HCT116 (cell line): ENCODE results near the gene SLC16A10.

Experiments used
- CEBPB ChIP-seq: IDR thresholded peaks from 2 replicates; pipeline ENCODE4 v1.6.1; 2012; ENCODE audit warnings: low read depth
- EZH2phosphoT487 ChIP-seq: fragments of 200-600 bp; IDR thresholded peaks from 2 replicates; pipeline ENCODE4 v1.6.1; 2018; ENCODE audit warnings: antibody characterized with exemption, borderline replicate concordance
- FOSL1 ChIP-seq: IDR thresholded peaks from 2 replicates; pipeline ENCODE4 v1.6.1; 2012; ENCODE audit warnings: low read depth
- POLR2A ChIP-seq: IDR thresholded peaks from 2 replicates; pipeline ENCODE4 v1.7.0; 2011; ENCODE audit warnings: borderline replicate concordance; ENCODE audit not compliant: insufficient read depth, insufficient read length; ENCODE audit errors: extremely low read depth
- POLR2AphosphoS5 ChIP-seq: IDR thresholded peaks from 2 replicates; pipeline ENCODE4 v1.6.1; 2011; ENCODE audit warnings: mild to moderate bottlenecking, low read depth, low read length, moderate library complexity
- RAD21 ChIP-seq: IDR thresholded peaks from 2 replicates; pipeline ENCODE4 v1.6.1; 2012; ENCODE audit warnings: low read depth, mild to moderate bottlenecking
- TF ChIP-seq, protein P1 (sequence below), 3 experiments: fragments of 200-600 bp in 1 of 3; sonication (generic) in 1 of 3; IDR thresholded peaks in 2 of 3; conservative IDR thresholded peaks in 1 of 3; 2 replicates each; pipeline ENCODE4 v1.5.1; 2012 to 2017; ENCODE audit warnings: low read depth in 2 of 3, low read length in 2 of 3, antibody characterized with exemption in 1 of 3, borderline replicate concordance in 1 of 3, control low read depth in 1 of 3, mild to moderate bottlenecking in 1 of 3, mixed read lengths in 1 of 3, mixed run types in 1 of 3, moderate library complexity in 1 of 3; ENCODE audit not compliant: insufficient read depth in 1 of 3
- TF ChIP-seq, protein P2 (sequence below): IDR thresholded peaks from 2 replicates; pipeline ENCODE4 v1.6.1; 2012; ENCODE audit warnings: low read depth

DNA sequence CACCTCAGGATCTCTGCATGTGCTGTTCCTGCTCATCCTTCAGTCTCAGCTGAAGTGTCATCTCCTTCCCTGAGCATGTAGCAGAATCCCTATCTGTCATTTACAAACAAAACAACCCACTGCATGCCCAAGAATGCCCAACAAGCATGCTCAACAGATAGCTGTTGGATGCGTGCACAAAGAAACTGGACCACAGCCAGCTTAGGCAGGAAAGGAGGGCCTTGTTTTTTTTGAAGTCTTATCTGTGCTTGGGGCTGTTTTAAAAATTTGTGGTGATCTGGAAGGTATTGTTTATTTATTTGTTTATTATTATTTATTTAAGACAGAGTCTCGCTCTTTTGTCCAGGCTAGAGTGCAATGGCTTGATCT is 18.5 kb upstream of the SLC16A10 start:
- TF ChIP-seq POLR2AphosphoS5 (no peak), FOSL1 (no peak), RAD21 (no peak), POLR2A (no peak), EZH2phosphoT487 (no peak), CEBPB (no peak)
- TF ChIP-seq, protein P1, sequence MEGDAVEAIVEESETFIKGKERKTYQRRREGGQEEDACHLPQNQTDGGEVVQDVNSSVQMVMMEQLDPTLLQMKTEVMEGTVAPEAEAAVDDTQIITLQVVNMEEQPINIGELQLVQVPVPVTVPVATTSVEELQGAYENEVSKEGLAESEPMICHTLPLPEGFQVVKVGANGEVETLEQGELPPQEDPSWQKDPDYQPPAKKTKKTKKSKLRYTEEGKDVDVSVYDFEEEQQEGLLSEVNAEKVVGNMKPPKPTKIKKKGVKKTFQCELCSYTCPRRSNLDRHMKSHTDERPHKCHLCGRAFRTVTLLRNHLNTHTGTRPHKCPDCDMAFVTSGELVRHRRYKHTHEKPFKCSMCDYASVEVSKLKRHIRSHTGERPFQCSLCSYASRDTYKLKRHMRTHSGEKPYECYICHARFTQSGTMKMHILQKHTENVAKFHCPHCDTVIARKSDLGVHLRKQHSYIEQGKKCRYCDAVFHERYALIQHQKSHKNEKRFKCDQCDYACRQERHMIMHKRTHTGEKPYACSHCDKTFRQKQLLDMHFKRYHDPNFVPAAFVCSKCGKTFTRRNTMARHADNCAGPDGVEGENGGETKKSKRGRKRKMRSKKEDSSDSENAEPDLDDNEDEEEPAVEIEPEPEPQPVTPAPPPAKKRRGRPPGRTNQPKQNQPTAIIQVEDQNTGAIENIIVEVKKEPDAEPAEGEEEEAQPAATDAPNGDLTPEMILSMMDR (IDR thresholded peaks at IDR 0.05 in 2 of 3, conservative IDR thresholded peaks at IDR 0.05 in 1 of 3; ENCODE audit: borderline replicate concordance in 1 of 3, insufficient read depth in 1 of 3, low read depth in 2 of 3, low read length in 2 of 3): no peak
- TF ChIP-seq, protein P2, sequence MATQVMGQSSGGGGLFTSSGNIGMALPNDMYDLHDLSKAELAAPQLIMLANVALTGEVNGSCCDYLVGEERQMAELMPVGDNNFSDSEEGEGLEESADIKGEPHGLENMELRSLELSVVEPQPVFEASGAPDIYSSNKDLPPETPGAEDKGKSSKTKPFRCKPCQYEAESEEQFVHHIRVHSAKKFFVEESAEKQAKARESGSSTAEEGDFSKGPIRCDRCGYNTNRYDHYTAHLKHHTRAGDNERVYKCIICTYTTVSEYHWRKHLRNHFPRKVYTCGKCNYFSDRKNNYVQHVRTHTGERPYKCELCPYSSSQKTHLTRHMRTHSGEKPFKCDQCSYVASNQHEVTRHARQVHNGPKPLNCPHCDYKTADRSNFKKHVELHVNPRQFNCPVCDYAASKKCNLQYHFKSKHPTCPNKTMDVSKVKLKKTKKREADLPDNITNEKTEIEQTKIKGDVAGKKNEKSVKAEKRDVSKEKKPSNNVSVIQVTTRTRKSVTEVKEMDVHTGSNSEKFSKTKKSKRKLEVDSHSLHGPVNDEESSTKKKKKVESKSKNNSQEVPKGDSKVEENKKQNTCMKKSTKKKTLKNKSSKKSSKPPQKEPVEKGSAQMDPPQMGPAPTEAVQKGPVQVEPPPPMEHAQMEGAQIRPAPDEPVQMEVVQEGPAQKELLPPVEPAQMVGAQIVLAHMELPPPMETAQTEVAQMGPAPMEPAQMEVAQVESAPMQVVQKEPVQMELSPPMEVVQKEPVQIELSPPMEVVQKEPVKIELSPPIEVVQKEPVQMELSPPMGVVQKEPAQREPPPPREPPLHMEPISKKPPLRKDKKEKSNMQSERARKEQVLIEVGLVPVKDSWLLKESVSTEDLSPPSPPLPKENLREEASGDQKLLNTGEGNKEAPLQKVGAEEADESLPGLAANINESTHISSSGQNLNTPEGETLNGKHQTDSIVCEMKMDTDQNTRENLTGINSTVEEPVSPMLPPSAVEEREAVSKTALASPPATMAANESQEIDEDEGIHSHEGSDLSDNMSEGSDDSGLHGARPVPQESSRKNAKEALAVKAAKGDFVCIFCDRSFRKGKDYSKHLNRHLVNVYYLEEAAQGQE: no peak
